Measurements from ENCODE around the gene MAPK8IP1. TPM values are rescaled to one million over a fixed set of nuclear protein-coding genes. Genes with fewer than 3 reads are reported as not detected.

The MAPK8IP1 gene
- total RNA-seq, 4 donors from 2014 or later, result 9.5 to 25.1 (median 17.4) TPM

GRCh38 chr11:45922425-45923082 is 37.1 kb downstream of the MAPK8IP1 start, which contains the start of gene LARGE2:
Gene LARGE2 (plus strand): TSS chr11:45922656. CDS start chr11:45922883, 227 bp downstream.
- no peaks in the 10 kb centered on the region for H3K36me3 ChIP-seq
- H3K4me3 ChIP-seq (replicated peaks in 1 of 3), result peak within 1 kb of the TSS in 2 of 3 donors; percentile 57 to 59
- no peak for TF ChIP-seq POLR2A (IDR thresholded peaks at IDR 0.05)
- TF ChIP-seq CTCF (IDR thresholded peaks at IDR 0.05), result no peak
- H3K27me3 ChIP-seq, result no peaks in the 10 kb centered on the region
- intact Hi-C loops (cut with DNase I), result no loop called here
- peak; percentile 84 to 86 for DNase-seq
- peaks cover 21 to 37% of the 10 kb centered on the region in 2 donors for H3K4me1 ChIP-seq
- peak within 1 kb of the TSS; percentile 96 to 97 (median 97) for H3K27ac ChIP-seq
- 1% methylated on average over 23 of the region's 73 CpGs; no CpG with 5 or more reads in 1 of the 2 donors for WGBS, 2 donors
- no peaks in the 10 kb centered on the region for H3K9me3 ChIP-seq

GRCh38 chr11:45924036-45924915 is 38.8 kb downstream of the MAPK8IP1 start:
- Histone ChIP-seq H3K4me3 (replicated peaks in 1 of 3) (no peak overlapping the region), H3K27me3 (no peaks in the 10 kb centered on the region), H3K27ac (no peak overlapping the region), H3K4me1 (peaks cover 19 to 37% of the 10 kb centered on the region in 2 donors), H3K36me3 (no peaks in the 10 kb centered on the region), H3K9me3 (no peaks in the 10 kb centered on the region)
- DNase-seq, result peak; percentile 19 to 21
- no peak for TF ChIP-seq POLR2A (IDR thresholded peaks at IDR 0.05)
- TF ChIP-seq CTCF (IDR thresholded peaks at IDR 0.05), result no peak
- 76 to 83% methylated on average over 21 to 22 of the region's 22 CpGs for WGBS, 2 donors
- intact Hi-C loops (cut with DNase I), result no loop called here

GRCh38 chr11:45924927-45925326 is 39.5 kb downstream of the MAPK8IP1 start:
- no peak overlapping the region for H3K27ac ChIP-seq
- H3K4me3 ChIP-seq (replicated peaks in 1 of 3), result no peak overlapping the region
- no peaks in the 10 kb centered on the region for H3K27me3 ChIP-seq
- no peaks in the 10 kb centered on the region for H3K36me3 ChIP-seq
- no peak for DNase-seq
- H3K4me1 ChIP-seq, result peaks cover 18 to 38% of the 10 kb centered on the region in 2 donors
- intact Hi-C loops (cut with DNase I), result no loop called here
- TF ChIP-seq POLR2A (IDR thresholded peaks at IDR 0.05), result no peak
- WGBS, 2 donors, result 93 to 94% methylated on average over 6 of the region's 6 CpGs
- H3K9me3 ChIP-seq, result no peaks in the 10 kb centered on the region

GRCh38 chr11:45925550-45925949 is 40.1 kb downstream of the MAPK8IP1 start:
- WGBS, 2 donors, result 93 to 95% methylated on average over 3 of the region's 3 CpGs
- no peak for TF ChIP-seq POLR2A (IDR thresholded peaks at IDR 0.05)
- no peak for TF ChIP-seq CTCF (IDR thresholded peaks at IDR 0.05)
- H3K9me3 ChIP-seq, result no peaks in the 10 kb centered on the region

GRCh38 chr11:45926001-45926401 is 40.5 kb downstream of the MAPK8IP1 start:
- Histone ChIP-seq H3K27me3 (no peaks in the 10 kb centered on the region), H3K4me1 (peaks cover 19 to 38% of the 10 kb centered on the region in 2 donors), H3K36me3 (no peaks in the 10 kb centered on the region), H3K9me3 (no peaks in the 10 kb centered on the region), H3K27ac (no peak overlapping the region), H3K4me3 (replicated peaks in 1 of 3) (no peak overlapping the region)
- TF ChIP-seq POLR2A (IDR thresholded peaks at IDR 0.05), result no peak
- DNase-seq, result no peak
- intact Hi-C loops (cut with DNase I), result no loop called here
- WGBS, 2 donors, result 86% methylated on average over 9 to 10 of the region's 12 CpGs

More at GRCh38 chr11:45925550-45925949, 40.1 kb downstream of the MAPK8IP1 start:
- no peak overlapping the region for H3K4me3 ChIP-seq (replicated peaks in 1 of 3)
- H3K27me3 ChIP-seq, result no peaks in the 10 kb centered on the region
- no peak for DNase-seq
- H3K36me3 ChIP-seq, result no peaks in the 10 kb centered on the region
- peaks cover 22 to 38% of the 10 kb centered on the region in 2 donors for H3K4me1 ChIP-seq
- intact Hi-C loops (cut with DNase I), result no loop called here
- no peak overlapping the region for H3K27ac ChIP-seq

Measured in thyroid gland (tissue), 4 donors.